Lung microvascular endothelial cell (primary cell): ENCODE results near the gene LANCL2. TPM values are rescaled to one million over a fixed set of nuclear protein-coding genes. Genes with fewer than 3 reads are reported as not detected.

Source experiments
- DNase-seq, 2 donors: peaks; one replicate each; pipeline versions ENCODE4 v3.0.0 to v3.0.0-alpha.2; 2010; ENCODE audit warnings: low read depth in 2 of 2
- total RNA-seq: library from RNA; depleted of rRNA; stranded (reverse); fragments of >200 nt; gene quantifications from 2 replicates; pipeline ENCODE4 v1.2.1, GENCODE V29; 2014

The LANCL2 gene
- total RNA-seq, 1 donor from 2014 or later, result 11.5 TPM

- DNase-seq, result no peak
Measured at GRCh38 chr7:55361560-55361959, 3.6 kb upstream of the LANCL2 start.

- DNase-seq, result no peak
Measured at GRCh38 chr7:55362927-55363326, 2.2 kb upstream of the LANCL2 start.

GRCh38 chr7:55363386-55364170, 1.6 kb upstream of the LANCL2 start:
- no peak for DNase-seq

GRCh38 chr7:55365675-55366460, 731 bp downstream of the LANCL2 start:
- DNase-seq, result peak; percentile 98

- DNase-seq, result peak; percentile 26 to 40
Measured at GRCh38 chr7:55366461-55367070, 1.4 kb downstream of the LANCL2 start.

GRCh38 chr7:55367283-55367840, 2.2 kb downstream of the LANCL2 start:
- DNase-seq, result no peak

- peak in 1 of 2 donors; percentile 95 for DNase-seq
Measured at GRCh38 chr7:55369427-55370400, 4.6 kb downstream of the LANCL2 start.

GRCh38 chr7:55374213-55374612, 9.1 kb downstream of the LANCL2 start:
- no peak for DNase-seq

- no peak for DNase-seq
Measured at GRCh38 chr7:55375237-55375636, 10.1 kb downstream of the LANCL2 start.

GRCh38 chr7:55377162-55377817, 12.2 kb downstream of the LANCL2 start:
- no peak for DNase-seq

- no peak for DNase-seq
Measured at GRCh38 chr7:55379285-55379684, 14.1 kb downstream of the LANCL2 start.

GRCh38 chr7:55381189-55381588, 16.1 kb downstream of the LANCL2 start:
- no peak for DNase-seq

- DNase-seq, result no peak
Measured at GRCh38 chr7:55381696-55382095, 16.6 kb downstream of the LANCL2 start.

GRCh38 chr7:55382251-55382650, 17.1 kb downstream of the LANCL2 start:
- DNase-seq, result no peak

GRCh38 chr7:55386541-55386940, 21.4 kb downstream of the LANCL2 start:
- peak in 1 of 2 donors; percentile 32 for DNase-seq

GRCh38 chr7:55387062-55387965, 22.2 kb downstream of the LANCL2 start:
- DNase-seq, result peak; percentile 7 to 13

GRCh38 chr7:55396233-55396785, 31.2 kb downstream of the LANCL2 start:
- DNase-seq, result no peak

GRCh38 chr7:55397617-55398016, 32.5 kb downstream of the LANCL2 start:
- DNase-seq, result no peak

GRCh38 chr7:55400191-55400590, 35.1 kb downstream of the LANCL2 start:
- no peak for DNase-seq
